Muscle layer of colon (tissue), 2 donors: ENCODE data around the gene CACNA2D2.

Source experiments
- H3K27ac ChIP-seq: one replicate; pipeline ENCODE4 v1.7.0; 2013; ENCODE audit warnings: low read depth, mild to moderate bottlenecking, low read length, moderate library complexity
- H3K27me3 ChIP-seq, 2 donors: one replicate each; pipeline ENCODE4 v1.7.0; 2013; ENCODE audit warnings: low read length in 2 of 2, mild to moderate bottlenecking in 2 of 2; ENCODE audit not compliant: insufficient read depth in 2 of 2, control insufficient read depth in 1 of 2
- H3K36me3 ChIP-seq: one replicate; pipeline ENCODE4 v1.7.0; 2013; ENCODE audit warnings: mild to moderate bottlenecking, low read length; ENCODE audit not compliant: insufficient read depth
- H3K4me1 ChIP-seq: one replicate; pipeline ENCODE4 v1.7.0; 2013; ENCODE audit warnings: mild to moderate bottlenecking, low read length; ENCODE audit not compliant: insufficient read depth
- H3K4me3 ChIP-seq, 2 donors: one replicate each; pipeline ENCODE4 v1.7.0; 2013; ENCODE audit warnings: low read length in 2 of 2, low read depth in 1 of 2, mild to moderate bottlenecking in 1 of 2, moderate library complexity in 1 of 2
- H3K9ac ChIP-seq: one replicate; pipeline ENCODE4 v1.7.0; 2013; ENCODE audit warnings: low read length
- H3K9me3 ChIP-seq: one replicate; pipeline ENCODE4 v1.7.0; 2013; ENCODE audit warnings: mild to moderate bottlenecking, low read length
- donor health status: abdominal sarcoma.
- donor health status: Adenocarcinoma of cecum.

CACNA2D2 gene

DNA sequence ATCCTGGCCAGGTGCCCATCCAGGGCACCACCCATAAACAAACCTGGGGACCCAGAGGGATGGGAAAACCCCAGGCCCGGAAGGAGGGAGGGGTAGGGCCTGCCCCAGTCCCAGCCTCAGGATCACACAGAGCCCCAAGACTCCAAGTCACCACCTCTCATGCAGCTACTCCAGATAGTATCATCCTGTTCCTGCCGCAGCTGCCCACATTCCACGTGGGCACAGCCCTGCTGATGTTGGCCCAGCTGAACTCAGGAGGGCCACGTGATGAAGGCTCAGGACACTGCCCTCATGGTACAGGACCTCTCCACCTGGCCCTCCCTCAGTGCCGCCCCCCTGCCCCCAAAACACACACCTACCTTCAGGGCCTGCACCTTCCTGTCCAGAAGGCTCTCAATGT is 69.5 kb downstream of the CACNA2D2 start:
- Histone ChIP-seq H3K36me3 (no peaks in the 10 kb centered on the region), H3K4me1 (no peaks in the 10 kb centered on the region), H3K27ac (no peak overlapping the region), H3K9me3 (no peaks in the 10 kb centered on the region), H3K9ac (no peak overlapping the region), H3K27me3 (no peaks in the 10 kb centered on the region), H3K4me3 (no peak overlapping the region)

DNA sequence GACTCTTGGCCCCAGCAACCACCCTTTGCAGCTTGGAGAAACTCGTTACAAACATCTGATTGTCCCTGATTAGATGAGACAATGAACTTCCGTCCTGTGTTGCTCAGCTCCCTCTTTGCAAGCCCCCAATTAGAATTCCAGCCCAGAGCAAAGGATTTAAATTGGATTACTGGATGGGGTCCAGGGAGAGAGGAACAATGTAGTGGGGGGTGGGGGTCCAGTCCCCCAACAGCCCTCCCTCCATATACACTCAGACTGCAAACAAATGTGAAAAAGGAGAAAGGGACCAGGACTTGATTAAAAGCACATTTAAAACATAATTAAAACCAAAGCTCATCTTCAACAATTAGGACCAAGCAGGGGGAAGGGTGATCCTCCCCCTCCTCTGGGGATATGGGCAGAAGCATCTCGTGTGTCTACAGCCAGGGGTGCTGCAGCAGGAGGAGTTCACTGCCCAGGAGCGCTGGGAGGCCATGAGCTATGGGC is 72.4 kb downstream of the CACNA2D2 start:
- H3K9ac ChIP-seq: no peak overlapping the region
- H3K9me3 ChIP-seq: no peaks in the 10 kb centered on the region
- H3K4me1 ChIP-seq: no peaks in the 10 kb centered on the region

DNA sequence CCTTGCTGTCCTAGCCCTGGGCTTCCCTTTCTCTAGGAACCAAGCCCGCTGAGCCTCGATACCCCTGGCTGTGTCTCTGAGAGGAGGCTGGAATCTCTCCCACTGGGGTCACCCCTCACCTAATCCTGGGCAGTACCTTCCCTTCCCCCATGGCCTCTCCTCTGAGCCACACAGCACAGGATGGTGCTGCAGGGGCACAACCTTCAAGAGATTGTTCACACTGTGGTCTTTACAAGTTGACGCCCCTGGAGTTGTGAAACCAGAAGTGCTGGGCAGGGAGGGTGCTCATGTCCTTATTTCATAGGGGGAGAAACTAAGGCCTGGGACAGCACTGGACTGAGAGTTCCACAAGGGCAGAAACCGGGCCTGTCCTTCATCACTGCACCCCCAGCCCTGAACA is 73.2 kb downstream of the CACNA2D2 start:
- Histone ChIP-seq H3K27me3 (peaks cover 0 to 5% of the 10 kb centered on the region in 2 donors), H3K27ac (no peak overlapping the region), H3K9me3 (no peaks in the 10 kb centered on the region), H3K4me1 (no peaks in the 10 kb centered on the region), H3K36me3 (no peaks in the 10 kb centered on the region), H3K4me3 (no peak overlapping the region), H3K9ac (no peak overlapping the region)

More for the DNA sequence above, 72.4 kb downstream of the CACNA2D2 start:
- H3K27ac ChIP-seq: no peak overlapping the region
- no peak overlapping the region for H3K4me3 ChIP-seq
- H3K27me3 ChIP-seq: peaks cover 0 to 5% of the 10 kb centered on the region in 2 donors
- no peaks in the 10 kb centered on the region for H3K36me3 ChIP-seq

DNA sequence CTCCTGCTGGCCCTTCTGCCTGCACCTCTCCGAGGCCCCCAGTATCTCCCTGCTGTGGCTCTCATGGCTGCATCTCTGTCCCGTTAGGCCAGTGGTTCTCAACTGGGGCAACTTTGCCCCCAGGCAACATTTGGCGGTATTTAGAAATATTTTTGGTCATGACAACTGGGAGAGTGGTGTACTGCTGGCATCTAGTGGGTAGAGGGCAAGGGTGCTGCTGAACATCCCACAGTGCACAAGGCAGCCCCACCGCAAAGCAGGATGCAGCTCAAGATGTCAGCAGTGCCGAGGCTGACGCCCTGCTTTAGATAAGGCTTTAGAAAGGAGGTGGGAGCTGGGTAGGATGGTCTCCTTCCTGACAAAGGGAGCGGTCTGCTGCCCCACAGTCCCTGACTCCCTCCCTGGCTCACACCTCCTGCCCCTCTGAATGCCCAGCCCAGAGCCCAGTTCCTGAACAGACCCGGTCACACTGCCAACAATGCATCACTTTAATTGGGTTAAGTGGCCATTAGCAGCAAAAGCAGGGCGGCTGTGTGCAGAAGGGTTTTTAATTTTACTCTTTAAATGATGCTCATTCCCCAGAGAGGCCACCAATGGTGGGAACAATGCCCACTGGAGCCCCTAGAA is 75.3 kb downstream of the CACNA2D2 start:
- no peaks in the 10 kb centered on the region for H3K36me3 ChIP-seq
- no peak overlapping the region for H3K9ac ChIP-seq
- H3K27me3 ChIP-seq: peaks cover 0 to 5% of the 10 kb centered on the region in 2 donors
- no peaks in the 10 kb centered on the region for H3K9me3 ChIP-seq
- H3K4me1 ChIP-seq: no peaks in the 10 kb centered on the region
- H3K4me3 ChIP-seq: no peak overlapping the region
- no peak overlapping the region for H3K27ac ChIP-seq

DNA sequence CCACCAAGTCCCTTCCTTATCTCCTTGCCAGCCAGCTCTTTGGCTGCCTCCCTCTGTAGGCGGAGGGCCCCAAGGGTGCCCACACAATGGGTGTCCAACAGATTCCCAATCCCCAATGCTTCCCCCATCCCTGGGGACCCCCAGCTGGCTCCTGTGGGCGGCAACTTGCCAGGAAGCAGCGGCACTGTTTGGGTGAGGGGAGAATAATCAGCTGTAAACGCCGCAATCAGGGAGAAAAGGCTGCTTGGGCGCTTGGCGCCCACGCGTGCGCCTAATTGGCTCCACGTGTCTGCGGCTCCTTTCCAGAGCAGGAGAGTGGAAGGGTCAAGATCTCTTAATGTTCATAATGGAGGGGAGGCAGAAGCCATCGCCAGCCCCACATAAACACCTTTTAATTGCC is 76.2 kb downstream of the CACNA2D2 start:
- no peak overlapping the region for H3K4me3 ChIP-seq
- H3K36me3 ChIP-seq: no peaks in the 10 kb centered on the region
- H3K4me1 ChIP-seq: no peaks in the 10 kb centered on the region
- no peaks in the 10 kb centered on the region for H3K9me3 ChIP-seq
- H3K27ac ChIP-seq: no peak overlapping the region
- H3K9ac ChIP-seq: no peak overlapping the region
- peaks cover 0 to 5% of the 10 kb centered on the region in 2 donors for H3K27me3 ChIP-seq

DNA sequence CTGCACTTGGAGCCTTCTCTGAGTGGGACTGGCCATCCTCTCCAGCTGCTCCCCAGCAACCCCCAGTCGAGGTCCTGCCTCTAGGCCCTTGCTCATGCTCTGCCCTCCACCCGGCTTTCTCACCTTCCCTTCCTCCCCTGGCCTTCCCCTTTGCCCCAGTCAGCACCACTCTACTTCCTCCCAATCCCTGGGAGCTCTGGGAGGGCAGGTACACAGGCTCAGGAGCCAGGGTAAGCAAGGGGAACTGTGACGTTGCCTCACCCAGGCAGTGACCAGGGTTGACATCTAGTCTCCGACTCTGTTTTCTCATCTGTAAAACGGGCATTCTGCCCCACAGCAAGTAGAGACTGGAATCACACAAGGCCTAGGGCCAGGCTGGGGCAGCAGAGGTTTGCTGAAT is 77.5 kb downstream of the CACNA2D2 start:
- Histone ChIP-seq H3K27me3 (peaks cover 0 to 5% of the 10 kb centered on the region in 2 donors), H3K9me3 (no peaks in the 10 kb centered on the region), H3K4me1 (no peaks in the 10 kb centered on the region), H3K36me3 (no peaks in the 10 kb centered on the region), H3K9ac (no peak overlapping the region), H3K4me3 (no peak overlapping the region), H3K27ac (no peak overlapping the region)

- no peaks in the 10 kb centered on the region for H3K4me1 ChIP-seq
- no peaks in the 10 kb centered on the region for H3K9me3 ChIP-seq
- peaks cover 0 to 5% of the 10 kb centered on the region in 2 donors for H3K27me3 ChIP-seq
- no peak overlapping the region for H3K27ac ChIP-seq
- H3K4me3 ChIP-seq: no peak overlapping the region
- H3K9ac ChIP-seq: no peak overlapping the region
- no peaks in the 10 kb centered on the region for H3K36me3 ChIP-seq
Measured at GRCh38 chr3:50423543-50423942, 79.9 kb downstream of the CACNA2D2 start.

- Histone ChIP-seq H3K4me1 (no peaks in the 10 kb centered on the region), H3K4me3 (no peak overlapping the region), H3K36me3 (no peaks in the 10 kb centered on the region), H3K27me3 (no peaks in the 10 kb centered on the region), H3K9me3 (no peaks in the 10 kb centered on the region), H3K27ac (no peak overlapping the region), H3K9ac (no peak overlapping the region)
Measured at GRCh38 chr3:50422153-50422552, 81.3 kb downstream of the CACNA2D2 start.

- H3K9ac ChIP-seq: no peak overlapping the region
- no peaks in the 10 kb centered on the region for H3K27me3 ChIP-seq
- no peak overlapping the region for H3K27ac ChIP-seq
- H3K4me1 ChIP-seq: no peaks in the 10 kb centered on the region
- no peak overlapping the region for H3K4me3 ChIP-seq
- no peaks in the 10 kb centered on the region for H3K9me3 ChIP-seq
- H3K36me3 ChIP-seq: no peaks in the 10 kb centered on the region
Measured at GRCh38 chr3:50419595-50420370, 83.7 kb downstream of the CACNA2D2 start.

DNA sequence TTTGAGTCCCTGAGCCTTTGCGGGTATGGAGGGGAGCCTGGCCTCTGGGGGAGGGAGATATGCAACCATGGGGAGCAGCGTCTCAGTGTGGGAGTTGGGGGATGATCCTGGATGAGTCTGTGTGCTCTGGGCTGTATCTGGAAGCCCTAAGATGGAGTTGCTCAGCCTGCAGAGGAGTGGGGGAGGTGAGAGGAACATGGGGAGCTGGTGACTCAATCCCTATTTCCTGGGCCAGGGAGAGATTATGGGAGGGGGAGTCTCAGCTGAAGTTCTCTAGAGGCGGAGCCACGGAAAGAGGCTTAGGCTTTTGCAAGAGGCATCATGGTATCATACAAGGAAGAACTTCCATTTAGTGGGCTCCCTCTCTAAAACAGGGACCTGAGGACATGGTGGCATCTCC is 84.6 kb downstream of the CACNA2D2 start:
- no peaks in the 10 kb centered on the region for H3K36me3 ChIP-seq
- no peak overlapping the region for H3K9ac ChIP-seq
- H3K27me3 ChIP-seq: no peaks in the 10 kb centered on the region
- H3K4me1 ChIP-seq: no peaks in the 10 kb centered on the region
- no peak overlapping the region for H3K27ac ChIP-seq
- no peak overlapping the region for H3K4me3 ChIP-seq
- no peaks in the 10 kb centered on the region for H3K9me3 ChIP-seq

DNA sequence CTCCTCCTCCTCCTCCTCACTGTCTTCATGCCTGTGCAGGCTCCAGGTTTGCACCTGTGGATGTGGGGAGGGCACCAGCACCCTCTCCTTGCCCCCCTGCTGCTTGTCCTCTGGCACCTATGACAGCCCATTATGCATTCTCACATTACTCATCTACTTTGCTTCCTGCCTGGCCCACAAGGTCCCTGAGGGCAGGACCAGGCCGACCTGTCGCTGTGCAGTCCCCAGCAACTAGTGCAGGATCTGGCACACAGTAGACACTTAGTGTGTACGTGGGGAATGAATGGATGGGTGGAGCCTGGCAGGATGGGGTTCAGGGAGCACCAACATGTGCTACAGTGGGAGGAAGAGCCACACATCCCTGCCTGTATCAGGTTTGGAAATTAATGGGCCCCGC is 85.8 kb downstream of the CACNA2D2 start:
- Histone ChIP-seq H3K4me3 (no peak overlapping the region), H3K4me1 (no peaks in the 10 kb centered on the region), H3K9ac (no peak overlapping the region), H3K9me3 (no peaks in the 10 kb centered on the region), H3K36me3 (no peaks in the 10 kb centered on the region), H3K27me3 (no peaks in the 10 kb centered on the region), H3K27ac (no peak overlapping the region)
